HG03025 (cell line): Measurements from ENCODE around the gene COL1A2.

Experiments
- ATAC-seq: cut with Tn5 transposase; IDR thresholded peaks from one replicate; pipeline ENCODE4 v1.9.1; 2021; ENCODE audit warnings: mild to moderate bottlenecking, moderate library complexity; ENCODE audit not compliant: unreplicated experiment, low FRiP score

COL1A2 gene

GRCh38 chr7:94394437-94395140 is at the start of gene COL1A2:
COL1A2 (plus strand) TSS chr7:94394895; CDS start chr7:94395032, 137 bp downstream.
- ATAC-seq: no peak

DNA sequence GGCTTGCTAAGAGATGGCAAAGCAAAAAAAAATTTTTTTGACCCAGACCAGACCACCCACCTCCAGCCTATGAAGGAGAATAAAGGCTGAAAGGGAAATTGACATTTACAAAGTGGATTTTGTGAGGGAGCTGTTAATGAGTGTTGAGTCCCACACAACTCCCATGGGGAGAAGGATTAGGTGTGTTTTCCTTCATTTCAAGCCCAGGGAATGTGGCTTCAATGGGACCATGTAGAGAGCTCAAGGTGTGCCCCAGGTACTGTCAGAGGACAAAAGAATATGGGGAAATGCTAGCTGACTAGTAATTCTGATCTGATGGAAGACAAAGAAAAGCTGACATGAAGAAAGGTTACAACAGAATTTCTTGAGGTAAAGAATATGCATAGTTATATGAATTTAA is 48.8 kb upstream of the COL1A2 start:
- ATAC-seq: no peak

- ATAC-seq: no peak
Measured at GRCh38 chr7:94348142-94348541, 46.6 kb upstream of the COL1A2 start.

DNA sequence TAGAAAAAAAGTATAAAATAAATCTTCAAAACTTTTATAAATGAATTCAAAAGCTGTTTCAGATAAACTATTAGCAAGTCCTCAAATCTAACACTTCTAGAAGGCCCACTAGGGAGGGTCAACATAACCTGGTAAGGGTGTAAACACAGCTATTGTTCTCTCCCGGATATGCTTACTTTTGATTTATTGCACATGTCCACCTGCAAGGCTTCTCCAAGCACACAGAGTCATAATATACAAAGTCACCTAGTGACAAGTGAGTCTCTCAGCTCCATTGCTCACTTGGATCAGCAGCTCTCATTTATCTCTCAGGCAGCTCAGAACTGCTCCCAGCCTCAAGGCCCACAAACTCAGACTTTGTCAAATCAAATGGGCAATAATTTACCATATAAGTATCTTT is 44.0 kb upstream of the COL1A2 start:
- ATAC-seq: no peak

GRCh38 chr7:94351703-94352102 is 43.0 kb upstream of the COL1A2 start:
- no peak for ATAC-seq

DNA sequence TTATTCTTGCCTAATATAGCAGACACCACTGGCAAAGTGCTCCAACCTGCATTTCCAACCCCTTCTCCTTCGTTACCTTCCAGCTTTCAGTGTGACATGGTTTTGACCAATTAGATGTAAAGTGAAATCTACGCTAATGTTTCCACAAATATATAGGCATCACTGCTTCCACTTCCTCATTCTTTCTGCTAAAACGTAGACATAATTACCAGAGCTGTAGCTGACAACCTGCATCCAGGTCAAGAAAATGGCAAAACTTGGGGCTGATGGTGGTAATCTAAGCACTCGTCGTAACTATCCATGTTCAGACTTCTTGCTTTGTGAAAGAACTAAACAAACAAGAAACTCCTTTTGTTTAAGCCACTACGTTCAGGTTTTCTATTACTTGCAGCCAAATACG is 41.8 kb upstream of the COL1A2 start:
- no peak for ATAC-seq

GRCh38 chr7:94354953-94355352 is 39.7 kb upstream of the COL1A2 start:
- ATAC-seq: no peak

DNA sequence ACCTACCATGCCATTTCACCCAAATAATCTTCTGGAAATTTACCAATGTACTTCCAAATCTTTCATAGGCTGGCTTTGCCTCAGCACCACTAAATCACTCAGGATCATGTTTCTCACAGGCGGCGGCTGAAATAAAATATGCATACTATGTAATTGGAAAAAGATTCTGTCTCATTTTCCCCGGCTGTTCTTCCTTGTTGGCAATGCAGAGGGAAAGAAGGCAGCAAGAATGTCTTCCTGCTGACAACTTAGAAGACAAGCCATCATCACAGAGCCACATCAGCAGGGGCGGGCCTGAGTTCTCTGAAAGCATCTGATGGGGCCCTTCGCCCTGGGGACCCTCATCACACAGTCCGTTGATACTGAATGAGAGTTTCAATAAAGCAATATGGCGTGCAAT is 39.2 kb upstream of the COL1A2 start:
- no peak for ATAC-seq

GRCh38 chr7:94357076-94357475 is 37.6 kb upstream of the COL1A2 start:
- ATAC-seq: no peak

- ATAC-seq: no peak
Measured at GRCh38 chr7:94360926-94361325, 33.8 kb upstream of the COL1A2 start.

GRCh38 chr7:94362276-94362675 is 32.4 kb upstream of the COL1A2 start:
- ATAC-seq: no peak

DNA sequence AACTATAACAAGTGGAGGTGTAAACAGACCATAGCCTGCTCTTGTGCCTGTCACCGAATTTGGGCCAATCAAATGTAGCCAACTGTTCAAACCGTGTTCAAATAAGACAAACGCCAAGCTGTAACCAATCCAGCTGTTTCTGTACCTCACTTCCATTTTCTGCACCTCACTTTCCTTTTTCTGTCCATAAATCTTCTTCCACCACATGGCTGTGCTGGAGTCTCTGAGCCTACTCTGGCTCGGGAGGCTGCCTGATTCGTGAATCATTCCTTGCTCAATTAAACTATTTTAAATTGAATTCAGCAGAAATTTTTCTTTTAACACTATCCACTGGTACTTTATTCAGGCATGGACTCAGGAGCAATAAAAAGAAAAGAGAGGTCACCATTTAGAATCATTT is 29.9 kb upstream of the COL1A2 start:
- no peak for ATAC-seq

DNA sequence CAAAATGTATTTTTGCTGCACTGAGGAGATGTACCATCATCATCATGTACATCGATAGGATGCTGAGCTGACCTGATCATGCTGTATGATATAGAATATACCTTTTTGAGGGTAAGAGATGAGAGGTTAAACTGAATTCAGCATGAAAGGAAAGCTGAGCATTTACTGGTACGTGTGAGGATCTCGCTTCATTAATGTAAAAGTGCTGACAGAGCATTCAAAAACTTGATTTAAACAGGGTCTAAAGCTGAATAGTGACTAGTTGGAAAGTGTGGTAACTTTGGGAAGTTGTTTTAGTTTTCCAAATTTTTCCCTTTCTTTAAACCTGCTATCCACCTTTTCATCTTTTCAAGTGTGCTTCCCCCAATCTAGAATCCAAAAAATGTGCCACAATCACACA is 28.5 kb upstream of the COL1A2 start:
- no peak for ATAC-seq

- ATAC-seq: no peak
Measured at GRCh38 chr7:94366832-94367231, 27.9 kb upstream of the COL1A2 start.

GRCh38 chr7:94367949-94368348 is 26.7 kb upstream of the COL1A2 start:
- no peak for ATAC-seq

DNA sequence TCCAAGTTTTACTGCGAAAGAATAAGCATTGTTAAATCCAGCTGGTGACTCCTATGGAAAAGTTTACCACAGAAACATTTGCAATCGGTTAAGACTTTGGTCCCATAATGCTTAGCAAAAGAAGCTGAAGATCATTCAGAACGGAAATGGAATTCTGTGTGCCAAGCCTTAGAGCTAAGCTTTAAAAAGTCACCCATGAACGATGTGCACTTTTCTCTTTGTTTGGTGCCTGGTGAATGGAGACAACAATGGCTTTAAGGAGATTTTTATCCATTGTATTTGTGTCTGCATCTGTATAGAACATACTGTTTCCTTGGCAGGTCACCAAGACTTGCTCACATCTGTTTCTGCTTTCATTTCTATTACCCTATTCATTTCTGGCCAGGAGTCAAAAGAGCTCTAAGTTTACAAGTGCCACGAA is 26.3 kb upstream of the COL1A2 start:
- no peak for ATAC-seq

- ATAC-seq: no peak
Measured at GRCh38 chr7:94374231-94374630, 20.5 kb upstream of the COL1A2 start.

- ATAC-seq: no peak
Measured at GRCh38 chr7:94374721-94375566, 19.8 kb upstream of the COL1A2 start.

DNA sequence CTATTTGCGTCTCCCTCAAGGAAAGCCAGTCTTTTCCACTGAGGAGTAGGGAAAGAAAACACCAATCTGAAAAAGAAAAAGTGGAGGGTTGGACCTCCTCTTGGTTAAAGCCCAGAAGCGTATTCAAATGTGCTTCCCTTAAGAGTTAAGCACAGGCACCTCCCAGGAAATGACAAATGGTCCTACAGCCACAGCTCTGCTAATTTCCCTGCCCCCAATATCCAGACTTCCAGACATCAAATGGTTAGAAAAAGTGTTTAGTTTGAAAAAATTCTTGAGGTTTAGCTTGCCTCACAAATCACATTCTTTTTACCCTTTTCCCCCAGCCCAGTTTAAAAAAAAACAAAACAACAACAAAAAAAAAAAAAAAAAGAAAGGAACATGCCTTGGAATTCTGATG is 19.0 kb upstream of the COL1A2 start:
- no peak for ATAC-seq

GRCh38 chr7:94376281-94376680 is 18.4 kb upstream of the COL1A2 start:
- ATAC-seq: no peak

- ATAC-seq: no peak
Measured at GRCh38 chr7:94378356-94378755, 16.3 kb upstream of the COL1A2 start.

GRCh38 chr7:94380264-94380663 is 14.4 kb upstream of the COL1A2 start:
- ATAC-seq: no peak
